GM18873 (cell line): Measurements from ENCODE around the gene SARS2.

Experiments
- ATAC-seq: cut with Tn5 transposase; IDR thresholded peaks from one replicate; pipeline ENCODE4 v1.9.1; 2021; ENCODE audit warnings: mild to moderate bottlenecking, moderate library complexity, moderate number of reproducible peaks; ENCODE audit not compliant: unreplicated experiment, low FRiP score

The SARS2 gene

GRCh38 chr19:38869160-38869835 lies 61.3 kb downstream of the SARS2 start:
- ATAC-seq, result no peak

- no peak for ATAC-seq
These were observed 62.0 kb downstream of the SARS2 start for GRCh38 chr19:38868551-38868950.

GRCh38 chr19:38867171-38867780 lies 63.3 kb downstream of the SARS2 start:
- ATAC-seq, result no peak
